Right atrium auricular region (tissue), 2 donors: ENCODE data around the gene ADCY4. TPM values are rescaled to one million over a fixed set of nuclear protein-coding genes. Genes with fewer than 3 reads are reported as not detected.

Source experiments
- DNase-seq: peaks from one replicate; pipeline ENCODE4 v3.0.0-alpha.2; 2019; ENCODE audit warnings: low spot score
- H3K27ac ChIP-seq, 2 donors: fragments of 200-600 bp; sonication (generic); 1 replicate in 1 of 2; 2 replicates in 1 of 2; pipeline ENCODE4 v1.5.1; 2016 to 2019
- H3K27me3 ChIP-seq, 2 donors: fragments of 200-600 bp; sonication (generic); one replicate each; pipeline versions ENCODE4 v1.5.1 to v1.6.0; 2017 to 2019
- H3K36me3 ChIP-seq: fragments of 200-600 bp; sonication (generic); one replicate; pipeline ENCODE4 v1.5.1; 2016
- H3K4me1 ChIP-seq, 2 donors: fragments of 200-600 bp; sonication (generic); one replicate each; pipeline versions ENCODE4 v1.5.1 to v1.6.0; 2017 to 2019
- H3K4me3 ChIP-seq, 2 donors: fragments of 200-600 bp; sonication (generic); 1 replicate in 1 of 2; 2 replicates in 1 of 2; pipeline ENCODE4 v1.5.1; 2017 to 2019; ENCODE audit warnings: mild to moderate bottlenecking in 1 of 2, moderate library complexity in 1 of 2
- H3K9me3 ChIP-seq, 2 donors: fragments of 200-600 bp; sonication (generic); one replicate each; pipeline ENCODE4 v1.5.1; 2019
- CTCF ChIP-seq, 2 donors: fragments of 200-600 bp; sonication (generic); IDR thresholded peaks; one replicate each; pipeline ENCODE4 v1.5.1; 2019; ENCODE audit warnings: antibody characterized with exemption in 2 of 2
- total RNA-seq, 2 donors: library from RNA; depleted of rRNA; stranded (reverse); fragments of >200 nt; gene quantifications; one replicate each; pipeline ENCODE4 v1.1.0, GENCODE V29; 2016

The ADCY4 gene
- total RNA-seq, 2 donors from 2014 or later: 17.1 to 25.5 TPM

- H3K27ac ChIP-seq: peak overlapping the region; percentile 83 to 93
- peak overlapping the region; percentile 59 to 60 for H3K4me3 ChIP-seq
- H3K27me3 ChIP-seq: peaks cover 0 to 4% of the 10 kb centered on the region in 2 donors
- H3K9me3 ChIP-seq: no peaks in the 10 kb centered on the region
- no peak for TF ChIP-seq CTCF (IDR thresholded peaks at IDR 0.05)
- H3K36me3 ChIP-seq: no peaks in the 10 kb centered on the region
- DNase-seq: no peak
- peaks cover 0 to 48% of the 10 kb centered on the region in 2 donors for H3K4me1 ChIP-seq
These were observed 33.3 kb upstream of the ADCY4 start for GRCh38 chr14:24368212-24368561.

- peaks cover 0 to 48% of the 10 kb centered on the region in 2 donors for H3K4me1 ChIP-seq
- no peaks in the 10 kb centered on the region for H3K9me3 ChIP-seq
- peak within 1 kb of the TSS; percentile 59 to 60 for H3K4me3 ChIP-seq
- TF ChIP-seq CTCF (IDR thresholded peaks at IDR 0.05): no peak
- H3K27ac ChIP-seq: peak within 1 kb of the TSS; percentile 83 to 93
- peaks cover 0 to 4% of the 10 kb centered on the region in 2 donors for H3K27me3 ChIP-seq
- DNase-seq: peak; percentile 83
- H3K36me3 ChIP-seq: no peaks in the 10 kb centered on the region
These were observed 32.8 kb upstream of the ADCY4 start, which contains the start of gene NFATC4 for GRCh38 chr14:24367514-24368211. TSS of gene NFATC4 (plus strand) at chr14:24368184. CDS start at chr14:24368341, 157 bp downstream.

- no peaks in the 10 kb centered on the region for H3K36me3 ChIP-seq
- no peaks in the 10 kb centered on the region for H3K9me3 ChIP-seq
- TF ChIP-seq CTCF (IDR thresholded peaks at IDR 0.05): no peak
- peak; percentile 94 for DNase-seq
- H3K4me3 ChIP-seq: peak overlapping the region; percentile 59 to 60
- peaks cover 0 to 48% of the 10 kb centered on the region in 2 donors for H3K4me1 ChIP-seq
- H3K27me3 ChIP-seq: peaks cover 0 to 4% of the 10 kb centered on the region in 2 donors
- H3K27ac ChIP-seq: peak overlapping the region; percentile 83 to 93
These were observed 32.0 kb upstream of the ADCY4 start for GRCh38 chr14:24366721-24367513.

- TF ChIP-seq CTCF (IDR thresholded peaks at IDR 0.05): no peak
- H3K27me3 ChIP-seq: peaks cover 0 to 4% of the 10 kb centered on the region in 2 donors
- no peaks in the 10 kb centered on the region for H3K9me3 ChIP-seq
- H3K36me3 ChIP-seq: no peaks in the 10 kb centered on the region
- DNase-seq: no peak
- H3K4me3 ChIP-seq: peak overlapping the region; percentile 59 to 60
- H3K4me1 ChIP-seq: peaks cover 0 to 48% of the 10 kb centered on the region in 2 donors
- peak overlapping the region; percentile 83 to 93 for H3K27ac ChIP-seq
These were observed 31.5 kb upstream of the ADCY4 start for GRCh38 chr14:24366413-24366720.

GRCh38 chr14:24365600-24366412 is 30.9 kb upstream of the ADCY4 start:
- TF ChIP-seq CTCF (IDR thresholded peaks at IDR 0.05): peak; percentile 44 to 89
- DNase-seq: peak; percentile 91
- Histone ChIP-seq H3K4me3 (peak overlapping the region; percentile 59 to 60), H3K27me3 (peaks cover 0 to 4% of the 10 kb centered on the region in 2 donors), H3K9me3 (no peaks in the 10 kb centered on the region), H3K36me3 (no peaks in the 10 kb centered on the region), H3K4me1 (peaks cover 0 to 48% of the 10 kb centered on the region in 2 donors), H3K27ac (peak overlapping the region; percentile 83 to 93)
